Stimulated activated CD4-positive, alpha-beta T cell treated with anti-CD3 and anti-CD28 coated beads, TNF-alpha, amount 100 ng/mL, for 24 hours (primary cell): ENCODE data around the gene AGBL1.
A peak's percentile ranks its signal among the peaks of the same experiment; 100 is the strongest.

Experiments used
- DNase-seq, 3 experiments: peaks; one replicate each; pipeline ENCODE4 v3.0.0-alpha.2; 2020; ENCODE audit warnings: low read depth in 3 of 3

AGBL1 gene

DNA sequence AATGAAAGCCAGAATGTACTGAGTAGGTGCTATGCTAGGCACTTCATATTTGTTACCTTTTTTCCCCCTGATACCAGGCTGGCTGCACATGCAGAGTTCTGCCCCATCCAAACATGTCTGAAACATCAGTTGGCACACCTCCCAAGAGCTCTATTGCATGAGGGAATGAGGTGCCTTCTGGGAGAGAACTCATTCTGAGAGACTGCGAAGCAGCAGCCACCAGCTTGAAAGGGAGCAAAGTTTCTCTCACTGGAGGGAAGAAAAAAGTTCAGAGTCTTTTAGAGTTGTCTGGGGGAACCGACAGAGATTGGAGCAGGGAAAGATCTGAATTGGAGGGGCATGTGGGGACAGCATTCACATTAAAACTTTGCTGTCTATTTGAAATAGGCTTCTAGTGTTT, 84.1 kb downstream of the AGBL1 start:
- no peak for DNase-seq

GRCh38 chr15:86164232-86164898, 84.7 kb downstream of the AGBL1 start:
- DNase-seq: no peak

DNA sequence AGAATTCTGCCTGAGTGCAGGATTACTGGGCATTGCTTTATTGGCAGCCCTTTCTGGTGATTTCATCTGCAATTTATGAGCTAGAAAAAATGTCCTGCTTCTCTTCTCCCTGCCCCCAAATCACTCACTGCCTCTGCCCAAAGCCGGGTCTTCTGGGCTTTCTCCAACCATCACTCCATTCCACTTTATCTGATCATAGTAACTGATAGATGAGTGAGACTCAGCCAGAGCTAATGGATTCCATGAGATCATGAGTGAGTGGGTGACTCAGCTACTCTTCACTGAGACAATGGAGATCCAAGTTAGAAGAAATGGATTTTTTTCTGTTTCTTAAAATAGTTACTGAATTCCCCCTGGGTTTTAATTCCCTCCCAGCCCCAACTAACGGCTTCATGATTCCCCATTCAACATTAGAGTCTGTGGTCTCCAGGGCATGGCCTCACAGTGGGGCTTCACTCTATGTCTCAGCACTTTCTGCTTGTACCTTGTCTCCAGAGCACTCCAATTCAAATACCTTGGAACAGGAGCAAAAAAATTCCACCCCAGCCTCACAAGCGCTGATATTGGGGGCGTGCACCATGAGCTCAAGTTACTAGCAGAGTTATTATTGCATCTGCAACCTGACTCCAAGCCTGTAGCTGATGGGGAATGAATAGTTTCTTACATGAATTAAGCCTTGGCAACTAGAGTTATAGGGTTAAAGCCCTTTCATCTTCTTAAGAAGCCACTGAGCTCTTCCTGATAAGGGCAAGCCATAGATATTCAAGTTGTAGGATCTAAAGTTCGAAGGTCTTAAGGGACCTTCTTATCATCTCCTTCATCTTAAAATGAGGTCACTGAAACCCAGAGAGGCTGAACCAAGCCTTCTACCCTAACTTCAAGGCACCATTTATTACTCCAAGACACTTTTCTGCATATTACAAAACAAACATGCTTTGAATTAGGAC, 85.9 kb downstream of the AGBL1 start:
- no peak for DNase-seq

DNA sequence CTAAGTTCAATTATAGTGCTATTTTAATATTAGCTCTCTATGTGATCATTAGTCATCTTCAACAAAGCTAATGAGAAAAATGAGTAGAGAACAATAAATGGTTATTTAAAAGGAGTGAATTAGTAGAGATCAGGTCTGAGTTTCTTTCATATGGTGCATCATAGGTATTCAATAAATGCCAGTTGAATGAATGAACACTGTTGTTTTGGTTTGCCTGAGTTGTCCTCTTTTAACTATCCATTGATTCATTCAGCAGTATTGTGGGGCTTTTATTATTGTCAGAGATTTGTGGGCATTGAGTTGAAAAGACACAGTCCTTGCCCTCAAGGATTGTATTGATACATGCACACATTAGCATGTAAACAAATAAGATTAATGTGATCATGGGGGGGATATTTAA, 88.2 kb downstream of the AGBL1 start:
- no peak for DNase-seq

- DNase-seq: no peak
Observed at GRCh38 chr15:86178845-86179244, 99.2 kb downstream of the AGBL1 start.

GRCh38 chr15:86183596-86184491, 104.2 kb downstream of the AGBL1 start:
- DNase-seq: peak in 1 of 3 experiments; percentile 49

- no peak for DNase-seq
Observed at GRCh38 chr15:86193716-86194380, 114.2 kb downstream of the AGBL1 start.

GRCh38 chr15:86197770-86198169, 118.1 kb downstream of the AGBL1 start:
- DNase-seq: no peak

DNA sequence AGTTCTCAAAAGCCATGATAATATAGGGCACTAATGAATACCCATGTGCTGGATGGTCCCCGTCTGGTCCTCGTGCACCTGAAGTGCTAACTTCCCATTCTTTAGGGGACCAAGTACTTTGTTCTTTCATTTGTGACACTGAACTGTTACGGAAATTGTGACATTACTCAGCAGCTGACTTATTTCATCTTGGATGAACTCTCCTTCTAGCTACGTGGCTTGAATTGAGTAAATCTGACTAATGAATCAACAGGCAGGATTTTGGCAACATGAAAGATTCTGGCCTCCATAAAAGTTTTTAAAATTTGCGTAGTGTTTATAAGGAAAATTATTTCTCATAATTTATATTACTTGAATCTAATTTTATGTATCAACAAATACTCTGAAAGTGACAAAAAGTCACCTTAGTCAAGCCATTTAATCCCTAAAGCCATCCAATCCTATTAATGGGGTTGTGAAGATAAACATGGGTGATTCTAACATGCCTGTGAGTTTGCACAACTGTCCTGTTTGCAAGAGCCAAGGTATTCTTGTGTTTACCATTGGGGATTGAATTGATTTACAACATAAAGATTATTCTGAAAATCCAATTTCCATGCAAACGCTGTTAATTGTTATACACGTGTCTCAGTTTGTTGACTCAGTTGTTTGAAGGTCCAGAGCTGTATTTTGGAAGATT, 119.9 kb downstream of the AGBL1 start:
- no peak for DNase-seq

DNA sequence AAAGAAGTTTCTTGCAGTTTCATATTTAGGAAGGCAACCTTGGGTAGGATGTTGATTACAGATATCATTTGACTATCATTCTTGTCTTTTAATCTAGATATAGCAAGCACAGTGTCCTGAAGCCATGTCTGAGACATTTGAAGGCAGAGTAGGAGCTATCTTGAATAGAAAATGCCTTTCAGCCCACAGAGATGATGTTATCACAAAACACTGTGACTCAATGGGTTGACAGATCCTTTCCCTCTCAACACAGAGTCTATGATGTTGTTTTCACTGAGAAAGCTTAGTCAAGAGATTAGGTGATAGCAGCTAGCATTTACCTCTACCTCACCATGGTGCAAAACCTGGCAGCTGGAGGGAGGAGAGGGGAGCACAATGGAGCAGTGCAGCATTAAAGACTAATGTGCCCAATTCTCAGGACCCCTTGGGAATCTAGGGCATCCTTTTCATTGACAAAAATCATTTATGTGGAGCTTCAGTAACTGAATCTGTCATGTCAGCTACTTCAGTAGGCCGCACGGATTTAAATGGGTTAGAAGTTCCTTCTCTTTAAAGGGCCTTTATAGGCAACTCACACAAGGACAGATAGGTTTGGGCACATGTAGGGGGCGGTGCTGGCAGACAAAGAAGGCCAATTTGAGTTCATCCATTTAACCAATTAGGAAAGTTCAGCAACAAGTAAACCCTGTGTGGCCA, 121.8 kb downstream of the AGBL1 start:
- DNase-seq: no peak

DNA sequence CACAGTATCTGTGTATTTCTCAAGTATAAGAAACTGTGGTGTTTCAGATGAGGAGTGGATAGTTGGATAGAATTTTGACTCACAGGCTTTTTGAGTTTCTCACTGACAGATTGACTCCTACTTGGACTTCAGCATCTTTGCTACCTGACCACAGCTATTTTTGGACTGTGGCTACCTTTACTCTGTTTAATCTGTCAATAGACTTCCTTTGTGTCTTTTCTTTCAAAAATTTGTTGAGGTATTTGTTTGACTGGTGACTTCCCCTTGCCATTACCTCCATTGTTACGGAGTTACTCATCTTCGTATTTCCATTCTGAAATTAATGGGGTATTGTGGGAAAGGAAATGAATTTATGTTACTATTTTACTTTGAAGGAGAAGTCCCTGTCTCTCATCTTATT, 123.8 kb downstream of the AGBL1 start:
- DNase-seq: no peak

DNA sequence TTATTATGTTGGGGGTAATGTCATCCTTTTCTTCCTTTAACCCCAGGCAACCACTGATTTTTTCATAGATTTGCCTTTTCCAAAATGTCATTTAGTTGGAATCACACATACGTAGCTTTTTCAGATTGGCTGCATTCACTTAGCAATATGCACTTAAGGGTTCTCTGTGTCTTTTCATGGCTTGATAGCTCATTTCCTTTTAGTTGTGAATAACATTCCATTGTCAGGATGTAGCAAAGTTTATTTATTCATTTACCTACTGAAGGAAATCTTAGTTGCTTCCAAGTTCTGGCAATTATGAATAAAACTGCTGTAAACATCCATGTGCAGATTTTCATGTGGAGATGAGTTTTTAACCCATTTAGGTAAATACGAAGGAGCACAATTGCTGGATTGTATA, 125.4 kb downstream of the AGBL1 start:
- DNase-seq: no peak

DNA sequence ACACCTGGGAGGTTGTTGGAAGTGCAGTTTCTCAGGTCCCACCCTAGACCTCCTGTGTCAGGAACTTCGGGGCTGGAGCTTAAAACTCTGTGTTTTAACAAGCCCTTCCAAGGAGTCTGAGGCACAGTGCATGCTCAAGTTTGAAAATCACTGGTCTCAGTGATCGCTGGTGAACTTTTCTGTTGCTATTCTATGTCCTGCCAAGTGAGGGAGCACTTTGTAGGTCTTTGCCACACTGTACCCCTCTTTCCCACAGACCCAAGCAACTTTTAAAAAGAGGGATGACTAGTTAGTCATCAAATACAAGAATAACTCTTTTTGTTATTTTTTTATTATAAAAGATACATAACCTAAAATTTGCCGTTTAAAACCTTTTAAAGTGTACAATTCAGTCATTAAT, 133.7 kb downstream of the AGBL1 start:
- DNase-seq: no peak

- no peak for DNase-seq
Observed at GRCh38 chr15:86213888-86214287, 134.2 kb downstream of the AGBL1 start.

DNA sequence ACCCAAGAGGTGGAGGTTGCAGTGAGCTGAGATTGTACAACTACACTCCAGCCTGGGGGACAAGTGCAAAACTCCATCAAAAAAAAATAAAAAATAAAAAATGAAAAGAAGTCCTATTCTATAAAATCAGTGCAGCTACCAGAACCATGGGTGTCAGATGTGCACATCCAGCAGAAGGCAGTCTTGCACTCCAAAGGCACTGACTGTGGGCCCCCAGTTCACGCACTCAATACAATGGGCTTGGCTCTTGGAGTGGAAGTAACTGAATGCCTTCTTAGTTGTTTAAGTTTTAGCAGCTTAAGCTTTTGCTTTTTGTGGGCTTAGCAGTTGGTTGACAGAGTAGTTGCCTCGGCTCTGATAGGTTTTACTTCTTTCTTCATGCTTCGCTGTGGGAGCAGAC, 141.4 kb downstream of the AGBL1 start:
- no peak for DNase-seq

- no peak for DNase-seq
Observed at GRCh38 chr15:86229306-86229705, 149.6 kb downstream of the AGBL1 start.

GRCh38 chr15:86229936-86230335, 150.3 kb downstream of the AGBL1 start:
- DNase-seq: no peak

- DNase-seq: peak in 1 of 3 experiments; percentile 14
Observed at GRCh38 chr15:86231864-86232721, 152.4 kb downstream of the AGBL1 start.

GRCh38 chr15:86235667-86236066, 156.0 kb downstream of the AGBL1 start:
- DNase-seq: no peak
